NCI-H2196 treated with DMSO at 0.1 percent for 48 hours (cell line): ENCODE data around the gene XAGE1A.
"Not testable (repeated sequence)": the region's sequence is repeated elsewhere in the genome, so short reads cannot be mapped to it uniquely, and the experiment has no call there.

ENCODE experiments used
- DNase-seq: peaks from one replicate; lab custom pipeline; 2025; ENCODE audit not compliant: unreplicated experiment; lab: John Stamatoyannopoulos, UW

XAGE1A gene

GRCh38 chrX:52495545-52496418, at the start of gene XAGE1A:
XAGE1A (plus strand) TSS chrX:52495808; CDS start chrX:52497362, 1,554 bp downstream.
- DNase-seq, result not testable (repeated sequence)

- not testable (repeated sequence) for DNase-seq
Observed at GRCh38 chrX:52452031-52452430, 43.6 kb upstream of the XAGE1A start.

GRCh38 chrX:52471301-52471700, 24.3 kb upstream of the XAGE1A start:
- not testable (repeated sequence) for DNase-seq

- not testable (repeated sequence) for DNase-seq
Observed at GRCh38 chrX:52496419-52496772, 788 bp downstream of the XAGE1A start.

GRCh38 chrX:52501362-52501761, 5.8 kb downstream of the XAGE1A start:
- not testable (repeated sequence) for DNase-seq

- no peak for DNase-seq
Observed at GRCh38 chrX:52504551-52504950, 8.9 kb downstream of the XAGE1A start.

- no peak for DNase-seq
Observed at GRCh38 chrX:52507331-52507730, 11.7 kb downstream of the XAGE1A start.

- no peak for DNase-seq
Observed at GRCh38 chrX:52509916-52510315, 14.3 kb downstream of the XAGE1A start.

GRCh38 chrX:52511126-52511525, 15.5 kb downstream of the XAGE1A start:
- not testable (repeated sequence) for DNase-seq

GRCh38 chrX:52516110-52516986, 20.7 kb downstream of the XAGE1A start:
- not testable (repeated sequence) for DNase-seq

- DNase-seq, result not testable (repeated sequence)
Observed at GRCh38 chrX:52516987-52517325, 21.3 kb downstream of the XAGE1A start, which contains the start of gene XAGE1B. XAGE1B (minus strand) TSS chrX:52517063; CDS start chrX:52515527, 1,536 bp downstream.

GRCh38 chrX:52541051-52541450, 45.4 kb downstream of the XAGE1A start:
- not testable (repeated sequence) for DNase-seq

- DNase-seq, result no peak
Observed at GRCh38 chrX:52542311-52542710, 46.7 kb downstream of the XAGE1A start.

GRCh38 chrX:52544147-52544840, 48.7 kb downstream of the XAGE1A start:
- DNase-seq, result no peak

- not testable (repeated sequence) for DNase-seq
Observed at GRCh38 chrX:52548769-52549168, 53.2 kb downstream of the XAGE1A start.
